KOPT-K1 (cell line): ENCODE results near the gene PCNP.
"Not testable (repeated sequence)": the region's sequence is repeated elsewhere in the genome, so short reads cannot be mapped to it uniquely, and the experiment has no call there.

Source experiments
- H3K27ac ChIP-seq: fragments of 200-600 bp; sonication (generic); 2 replicates; pipeline ENCODE4 v1.5.1; 2016; ENCODE audit warnings: antibody characterized with exemption, mild to moderate bottlenecking, low read depth, low read length; ENCODE audit not compliant: poor library complexity, severe bottlenecking
- H3K36me3 ChIP-seq: fragments of 200-600 bp; sonication (generic); 2 replicates; pipeline ENCODE4 v1.5.1; 2017; ENCODE audit warnings: antibody characterized with exemption, mild to moderate bottlenecking, low read length, moderate library complexity; ENCODE audit not compliant: insufficient read depth
- H3K9me3 ChIP-seq: fragments of 200-600 bp; sonication (generic); 2 replicates; pipeline ENCODE4 v1.5.1; 2017; ENCODE audit warnings: antibody characterized with exemption, low read length, mild to moderate bottlenecking; ENCODE audit not compliant: insufficient read depth, poor library complexity, severe bottlenecking

Gene PCNP

DNA sequence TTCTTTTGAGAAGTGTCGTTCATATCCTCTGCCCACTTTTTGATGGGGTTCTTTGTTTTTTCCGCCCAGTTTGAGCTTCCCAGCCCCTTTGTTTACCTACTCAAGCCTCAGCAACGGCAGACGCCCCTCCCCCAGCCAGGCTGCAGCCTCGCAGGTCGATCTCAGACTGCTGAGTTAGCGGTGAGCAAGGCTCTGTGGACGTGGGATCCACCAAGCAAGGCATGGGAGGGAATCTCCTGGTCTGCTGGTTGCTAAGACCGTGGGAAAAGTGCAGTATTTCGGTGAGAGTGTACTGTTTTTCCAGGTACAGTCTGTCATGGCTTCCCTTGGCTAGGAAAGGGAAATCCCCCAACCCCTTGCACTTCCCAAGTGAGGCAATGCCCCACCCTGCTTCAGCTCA lies 31.4 kb downstream of the PCNP start:
- H3K9me3 ChIP-seq, H3K36me3 ChIP-seq, H3K27ac ChIP-seq: not testable (repeated sequence)

DNA sequence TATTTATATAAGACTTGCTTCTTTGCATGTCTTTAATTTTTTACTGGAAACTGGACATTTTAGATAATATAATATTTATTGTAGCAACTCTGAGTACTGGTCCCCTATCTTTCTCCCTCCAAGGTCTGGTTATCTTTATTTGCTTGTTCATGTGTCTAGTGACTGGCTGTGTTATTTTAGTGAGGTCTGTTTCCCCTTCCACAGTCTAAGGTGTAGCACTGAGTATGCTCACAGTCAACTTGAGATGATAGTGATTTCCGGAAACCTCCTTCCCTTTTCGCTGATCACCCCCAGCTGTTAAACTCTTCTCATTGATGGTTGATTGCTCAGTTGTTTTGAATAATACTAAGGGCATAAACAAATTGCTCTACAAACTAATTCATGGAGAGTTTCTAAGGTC lies 37.0 kb downstream of the PCNP start:
- H3K36me3 ChIP-seq: no peaks in the 10 kb centered on the region
- no peaks in the 10 kb centered on the region for H3K9me3 ChIP-seq
- H3K27ac ChIP-seq: no peak overlapping the region

DNA sequence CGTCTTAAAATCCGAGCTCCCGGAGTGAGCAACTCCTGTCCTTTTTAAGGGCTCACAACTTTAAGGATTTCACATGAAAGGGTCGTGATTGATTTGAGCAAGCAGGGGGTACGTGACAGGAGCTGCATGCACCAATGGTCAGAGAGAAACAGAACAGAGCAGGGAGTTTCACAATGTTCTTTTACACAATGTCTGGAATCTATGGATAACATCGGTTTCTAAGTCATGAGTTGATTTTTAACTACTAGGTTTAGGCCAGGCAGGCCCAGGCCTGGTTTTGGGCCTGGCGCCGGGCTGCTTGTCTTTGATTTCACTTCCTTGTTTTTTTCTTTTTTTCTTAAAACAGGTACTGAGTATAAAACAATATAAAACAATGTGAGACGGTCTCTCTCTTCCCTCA lies 39.0 kb downstream of the PCNP start:
- H3K36me3 ChIP-seq, H3K9me3 ChIP-seq, H3K27ac ChIP-seq: not testable (repeated sequence)

DNA sequence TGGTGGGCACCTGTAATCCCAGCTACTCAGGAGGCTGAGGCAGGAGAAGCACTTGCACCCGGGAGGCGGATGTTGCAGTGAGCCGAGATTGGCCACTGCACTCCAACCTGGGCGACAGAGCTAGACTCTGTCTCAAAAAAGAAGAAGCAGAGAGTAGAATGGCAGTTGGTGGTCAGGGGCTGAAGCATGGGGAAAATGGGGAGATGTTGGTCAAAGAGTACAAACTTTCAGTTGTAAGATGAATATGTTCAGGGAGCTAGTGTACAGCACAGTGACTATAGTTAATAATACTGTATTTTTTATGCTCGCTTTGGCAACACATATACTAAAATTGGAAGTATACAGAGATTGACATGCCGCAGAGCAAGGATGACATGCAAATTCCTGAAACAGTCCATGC lies 41.5 kb downstream of the PCNP start:
- Histone ChIP-seq H3K27ac (no peak overlapping the region), H3K36me3 (no peaks in the 10 kb centered on the region), H3K9me3 (no peaks in the 10 kb centered on the region)

DNA sequence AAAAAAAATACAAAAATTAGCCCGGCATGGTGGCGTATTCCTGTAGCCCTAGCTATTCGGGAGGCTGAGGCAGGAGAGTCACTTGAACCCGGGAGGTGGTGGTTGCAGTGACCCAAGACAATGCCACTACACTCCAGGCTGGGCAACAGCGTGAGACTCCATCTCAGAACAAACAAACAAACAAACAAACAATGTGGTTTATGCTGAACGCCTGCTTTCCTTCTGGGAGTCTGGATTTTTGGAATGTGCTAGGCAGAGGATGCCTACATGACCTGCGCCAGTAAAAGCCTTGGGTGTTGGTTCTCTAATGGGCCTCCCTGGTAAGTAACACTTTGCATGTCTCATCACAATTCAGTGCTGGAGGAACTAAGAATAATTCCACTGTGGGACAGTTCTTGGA lies 43.5 kb downstream of the PCNP start:
- H3K36me3 ChIP-seq: no peaks in the 10 kb centered on the region
- no peaks in the 10 kb centered on the region for H3K9me3 ChIP-seq
- no peak overlapping the region for H3K27ac ChIP-seq

DNA sequence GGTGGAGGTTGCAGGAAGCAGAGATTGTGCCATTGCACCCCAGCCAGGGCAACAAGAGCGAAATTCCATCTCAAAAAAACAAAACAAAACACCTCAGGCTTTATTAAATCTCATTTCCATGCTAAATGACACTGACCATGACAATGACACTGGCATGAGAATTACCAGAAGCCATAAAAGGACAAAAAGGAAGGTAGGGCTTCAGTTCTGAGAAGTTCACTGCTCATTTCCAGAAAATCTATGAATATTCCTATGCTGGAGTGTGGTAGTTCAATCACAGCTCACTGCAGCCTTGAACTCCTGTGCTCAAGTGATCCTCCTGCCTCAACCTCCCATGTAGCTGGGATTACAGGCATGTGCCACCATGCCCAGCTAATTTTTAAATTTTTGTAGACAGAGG lies 44.7 kb downstream of the PCNP start:
- H3K36me3 ChIP-seq: no peaks in the 10 kb centered on the region
- no peak overlapping the region for H3K27ac ChIP-seq

DNA sequence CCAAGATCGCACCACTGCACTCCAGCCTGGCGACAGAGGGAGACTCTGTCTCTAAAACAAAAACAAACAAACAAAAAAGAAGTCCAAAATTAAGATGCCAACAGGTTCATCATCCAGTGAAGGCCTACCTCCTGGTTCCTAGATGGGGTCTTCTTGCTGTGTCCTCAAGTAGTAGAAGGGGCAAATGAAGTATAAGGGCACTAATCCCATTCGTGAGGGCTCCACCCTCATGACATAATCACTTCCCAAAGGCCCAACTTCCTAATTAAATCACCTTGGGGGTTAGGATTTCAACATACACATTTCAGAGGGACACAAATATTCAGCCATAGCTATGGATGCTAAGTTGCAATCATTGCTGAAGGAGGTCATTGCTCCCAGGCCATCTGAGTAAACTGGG lies 45.8 kb downstream of the PCNP start:
- H3K27ac ChIP-seq: no peak overlapping the region
- H3K9me3 ChIP-seq: peaks cover 3% of the 10 kb centered on the region
- H3K36me3 ChIP-seq: no peaks in the 10 kb centered on the region

More for the DNA sequence above, 44.7 kb downstream of the PCNP start:
- H3K9me3 ChIP-seq: no peaks in the 10 kb centered on the region

DNA sequence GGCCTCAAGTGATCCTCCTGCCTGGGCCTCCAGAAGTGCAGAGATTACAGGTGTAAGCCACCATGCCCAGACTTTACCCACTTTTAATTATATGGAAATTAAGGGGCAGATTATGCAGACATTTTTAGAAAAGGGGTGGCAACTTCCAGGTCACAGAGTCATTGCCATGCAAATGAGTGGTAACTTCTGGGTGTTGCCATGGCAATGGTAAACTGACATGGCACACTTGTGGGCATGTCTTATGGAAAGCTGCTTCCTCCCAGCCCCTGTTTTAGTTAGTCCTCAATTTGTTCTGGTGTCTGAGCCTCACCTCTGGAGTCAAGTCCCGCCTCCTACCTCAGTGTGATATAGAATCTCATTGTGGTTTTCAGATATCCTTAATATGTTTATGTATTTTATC lies 49.7 kb downstream of the PCNP start:
- Histone ChIP-seq H3K27ac (no peak overlapping the region), H3K36me3 (no peaks in the 10 kb centered on the region), H3K9me3 (peaks cover 10% of the 10 kb centered on the region)

DNA sequence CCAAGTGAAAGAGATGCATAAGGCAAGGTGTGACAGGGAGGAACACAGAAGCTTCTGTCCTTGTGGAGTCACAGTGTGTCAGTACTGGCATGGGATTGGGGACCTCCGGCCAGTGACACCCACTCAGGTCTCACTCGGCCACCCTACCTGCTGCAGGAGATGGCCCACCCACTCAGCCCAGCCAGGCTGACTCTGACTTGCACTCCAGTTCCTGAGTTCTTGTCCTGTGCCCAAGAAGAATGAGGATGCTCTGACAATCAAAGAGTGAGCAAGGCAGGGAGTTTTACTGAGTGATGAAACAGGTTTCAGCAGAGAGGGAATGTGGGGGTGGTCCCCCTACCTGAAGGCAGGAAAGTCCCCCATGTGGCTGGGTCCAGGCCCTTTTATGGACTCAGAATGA lies 50.9 kb downstream of the PCNP start:
- H3K9me3 ChIP-seq: peaks cover 10% of the 10 kb centered on the region
- no peaks in the 10 kb centered on the region for H3K36me3 ChIP-seq

DNA sequence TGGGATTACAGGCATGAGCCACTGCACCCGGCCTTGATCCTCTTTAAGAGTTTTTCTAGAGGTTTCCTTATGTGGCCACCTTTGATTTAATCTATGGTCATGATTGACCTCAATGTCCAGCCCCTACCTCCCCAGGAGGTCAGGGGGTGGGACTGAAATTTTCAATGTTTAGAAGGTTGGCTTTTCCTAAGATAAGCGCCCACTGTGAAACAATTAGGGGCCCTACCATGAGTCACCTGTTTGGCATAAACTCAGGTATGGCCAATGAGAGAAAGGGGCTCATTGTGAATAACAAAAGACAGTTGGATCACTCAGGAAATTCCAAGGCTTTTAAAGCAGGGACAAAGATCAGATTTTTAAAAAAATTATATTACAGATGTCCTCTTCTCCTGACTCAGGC lies 51.9 kb downstream of the PCNP start:
- Histone ChIP-seq H3K9me3 (peaks cover 10% of the 10 kb centered on the region), H3K27ac (no peak overlapping the region), H3K36me3 (no peaks in the 10 kb centered on the region)

More for the DNA sequence above, 50.9 kb downstream of the PCNP start:
- no peak overlapping the region for H3K27ac ChIP-seq

DNA sequence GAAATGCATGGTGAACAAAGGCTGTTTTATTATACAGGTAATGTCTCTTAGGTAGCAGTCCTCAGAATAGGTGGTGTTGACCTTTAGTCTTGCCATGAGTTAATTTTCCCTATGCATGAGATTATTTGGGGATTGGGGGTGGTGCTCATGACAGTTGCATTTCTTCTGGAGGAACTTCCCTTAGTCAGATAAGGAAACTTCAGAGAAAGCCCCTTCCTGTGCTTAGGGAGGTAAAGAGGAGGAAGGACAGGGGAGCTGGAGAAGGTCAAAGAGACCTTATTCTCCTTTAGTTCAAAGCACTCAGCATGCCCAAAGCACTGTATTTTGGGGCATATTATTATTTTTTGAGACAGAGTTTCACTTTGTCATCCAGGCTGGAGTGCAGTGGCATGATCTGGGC lies 55.2 kb downstream of the PCNP start:
- H3K9me3 ChIP-seq: peaks cover 10% of the 10 kb centered on the region
- no peak overlapping the region for H3K27ac ChIP-seq
- H3K36me3 ChIP-seq: no peaks in the 10 kb centered on the region

DNA sequence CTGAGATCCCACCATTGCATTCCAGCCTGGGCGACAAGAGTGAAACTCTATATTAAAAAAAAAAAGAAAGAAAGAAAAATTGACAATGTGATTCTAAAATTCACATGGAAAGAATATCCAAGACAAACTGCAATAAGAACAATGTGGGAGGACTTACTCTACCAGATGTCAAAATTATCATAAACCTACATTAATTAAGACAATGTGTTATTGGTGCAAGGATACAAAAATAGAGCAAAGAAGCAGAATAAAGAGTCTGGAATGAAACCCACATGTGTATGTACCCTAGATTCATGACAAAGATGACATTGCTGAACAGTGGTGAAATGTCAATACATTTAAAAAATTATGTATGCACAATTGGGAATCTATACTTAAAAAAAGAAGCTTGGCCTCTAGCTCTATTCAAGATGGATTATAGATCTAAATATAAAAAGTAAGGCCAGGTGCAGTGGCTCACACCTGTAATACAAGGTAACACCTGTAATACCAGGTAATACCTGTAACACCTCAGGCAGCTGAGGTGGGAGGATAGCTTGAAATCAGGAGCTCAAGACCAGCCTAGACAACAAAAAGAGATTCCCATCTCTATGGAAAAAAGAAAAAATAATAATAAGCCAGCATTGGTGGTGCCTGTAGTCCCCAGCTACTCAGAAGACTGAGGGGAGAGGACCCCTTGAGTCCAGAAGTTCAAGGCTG lies 57.3 kb downstream of the PCNP start:
- H3K27ac ChIP-seq: no peak overlapping the region
- no peaks in the 10 kb centered on the region for H3K36me3 ChIP-seq
- H3K9me3 ChIP-seq: no peaks in the 10 kb centered on the region

DNA sequence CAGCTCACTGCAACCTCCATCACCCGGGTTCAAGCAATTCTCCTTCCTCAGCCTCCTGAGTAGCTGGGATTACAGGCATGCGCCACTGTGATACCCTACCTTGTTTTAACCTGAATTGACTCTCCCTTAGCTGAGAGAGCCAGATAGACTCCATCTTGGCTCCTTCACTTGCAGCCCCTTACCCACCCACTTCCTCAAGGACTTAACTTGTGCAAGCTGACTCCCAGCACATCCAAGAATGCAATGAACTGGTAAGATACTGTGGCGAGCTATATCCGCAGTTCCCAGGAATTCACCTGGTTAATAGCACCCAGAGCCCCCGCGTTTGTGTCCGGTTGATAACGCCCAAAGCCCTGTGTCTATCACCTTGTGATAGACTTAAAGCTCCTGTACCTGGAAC lies 58.0 kb downstream of the PCNP start:
- not testable (repeated sequence) for H3K9me3 ChIP-seq, H3K36me3 ChIP-seq, H3K27ac ChIP-seq

DNA sequence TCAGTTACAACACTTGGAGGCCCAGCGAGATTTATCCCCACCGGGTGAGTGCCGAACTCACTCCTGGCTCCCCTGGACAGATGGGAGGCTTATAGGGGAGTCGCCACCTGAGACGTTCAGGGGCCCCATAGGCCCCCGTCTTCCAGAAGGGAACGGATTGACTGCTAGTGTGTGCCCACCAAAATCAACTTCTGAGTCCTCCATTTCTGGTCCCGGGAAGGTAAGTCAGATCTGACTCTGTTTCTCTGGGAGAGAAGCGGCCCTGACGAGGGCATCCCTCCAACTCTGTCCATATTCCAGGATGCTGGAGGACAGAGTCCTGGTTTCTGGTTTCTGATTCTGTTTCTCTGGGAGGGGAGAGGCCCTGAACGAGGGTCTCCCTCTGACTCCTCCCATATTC lies 58.6 kb downstream of the PCNP start:
- Histone ChIP-seq H3K36me3 (no peaks in the 10 kb centered on the region), H3K27ac (no peak overlapping the region), H3K9me3 (no peaks in the 10 kb centered on the region)

DNA sequence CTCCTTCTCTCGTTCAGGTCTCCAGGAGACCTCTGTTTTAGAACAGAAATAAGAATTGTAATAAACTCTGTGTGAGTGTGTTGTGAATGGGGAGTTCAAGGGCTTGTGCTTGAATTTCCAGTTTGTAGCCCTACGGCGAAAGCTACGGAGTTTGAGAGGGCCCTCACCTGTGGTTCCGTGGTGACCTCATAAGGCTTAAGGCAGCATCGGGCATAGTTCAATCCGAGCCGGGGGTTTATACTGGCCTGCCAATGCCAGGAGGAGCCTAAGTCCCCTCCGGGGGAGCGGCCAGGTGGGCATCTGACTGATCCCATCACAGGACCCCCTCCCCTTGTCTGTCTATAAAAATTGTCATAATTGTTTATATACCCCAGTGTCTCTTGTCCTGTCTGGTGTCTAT lies 59.2 kb downstream of the PCNP start:
- Histone ChIP-seq H3K27ac (no peak overlapping the region), H3K9me3 (no peaks in the 10 kb centered on the region), H3K36me3 (no peaks in the 10 kb centered on the region)

DNA sequence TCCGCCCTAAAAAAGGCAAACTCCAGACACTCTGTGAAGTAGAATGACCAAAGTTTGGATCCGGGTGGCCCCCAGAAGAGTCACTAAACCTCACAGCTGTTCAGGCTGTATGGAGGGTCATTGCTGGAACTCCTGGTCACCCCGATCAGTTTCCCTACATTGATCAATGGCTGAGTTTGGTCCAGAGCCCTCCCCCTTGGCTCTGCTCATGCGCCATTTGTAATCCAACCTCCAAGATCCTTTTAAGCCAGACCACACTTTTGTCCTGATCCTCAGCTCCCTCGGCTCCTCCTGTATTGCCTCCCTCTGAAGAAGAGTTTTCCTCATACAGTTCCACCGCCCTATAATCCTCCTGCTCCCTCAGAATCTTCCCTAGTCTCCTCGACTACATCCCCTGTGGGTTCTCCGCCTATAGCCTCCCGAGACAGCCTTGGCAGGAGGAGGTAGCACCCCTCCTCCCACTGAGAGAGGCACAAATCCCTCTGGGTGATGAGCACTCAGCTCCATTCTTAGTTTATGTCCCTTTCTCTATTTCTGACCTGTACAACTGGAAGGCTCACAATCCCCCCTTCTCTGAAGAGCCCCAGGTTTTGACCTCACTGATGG lies 60.7 kb downstream of the PCNP start:
- no peak overlapping the region for H3K27ac ChIP-seq
- no peaks in the 10 kb centered on the region for H3K36me3 ChIP-seq
- H3K9me3 ChIP-seq: no peaks in the 10 kb centered on the region
